ENCODE data around the gene BSX. TPM values are rescaled to one million over a fixed set of nuclear protein-coding genes. Genes with fewer than 3 reads are reported as not detected.
A peak's percentile ranks its signal among the peaks of the same experiment; 100 is the strongest.

Gene BSX
- not detected in 2 replicates for total RNA-seq (2014; rRNA removed; shearing (Covaris generic))
- polyA plus RNA-seq (2014; cell fraction: nucleus; rRNA removed) = not detected in 2 replicates

DNA sequence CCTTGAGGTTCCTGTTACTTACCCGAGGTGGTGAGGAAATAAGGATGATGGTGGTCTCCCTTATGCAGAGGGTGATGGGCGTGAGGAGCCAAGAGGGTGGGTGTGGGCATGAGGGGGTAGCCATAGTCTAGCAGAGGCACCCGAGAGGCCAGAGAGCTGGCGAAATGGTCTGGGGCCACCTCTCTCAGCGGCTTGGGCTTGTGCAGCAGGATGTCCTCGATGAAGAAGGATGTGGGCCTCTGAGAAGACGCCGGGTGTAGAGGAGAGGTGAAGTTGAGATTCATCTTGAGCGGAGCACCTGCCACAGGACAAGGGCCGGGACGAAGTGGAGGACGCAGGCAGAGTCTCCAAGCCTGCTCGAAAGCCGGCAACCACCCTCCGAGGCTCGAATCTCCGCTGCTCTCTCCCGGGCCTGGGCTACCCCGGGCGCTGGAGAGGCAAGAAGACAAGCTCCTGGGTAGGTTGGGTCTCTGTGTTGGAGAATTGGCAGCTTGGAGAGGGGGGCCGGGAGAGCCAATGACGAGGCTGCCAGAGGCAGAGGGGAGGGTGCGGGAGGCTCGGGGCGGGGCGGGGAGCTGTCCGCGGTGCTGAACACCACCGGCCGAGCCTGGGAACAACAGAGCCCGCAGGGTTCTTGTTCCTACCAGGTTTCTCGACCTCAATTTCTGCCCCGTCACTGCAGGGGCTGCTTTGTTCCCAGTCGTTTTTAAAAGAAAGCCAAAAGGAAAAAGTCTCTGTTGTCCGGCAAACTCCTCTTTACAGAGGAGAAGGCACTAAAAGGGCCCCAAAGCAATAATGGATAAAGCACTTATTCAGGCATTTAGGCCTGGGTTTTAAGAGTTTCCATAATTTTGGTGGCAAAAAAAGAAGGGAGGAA is at the start of gene BSX:
TSS of gene BSX (minus strand) at position 447 of the 877 bp plus-strand sequence. CDS start at position 284, 163 bp downstream.
- peak; percentile 46 for DNase-seq (ENCODE audit: extremely low read depth, low read depth)

- DNase-seq (ENCODE audit: extremely low read depth, low read depth) = no peak
Measured at GRCh38 chr11:123030517-123030916, 48.9 kb upstream of the BSX start.

DNA sequence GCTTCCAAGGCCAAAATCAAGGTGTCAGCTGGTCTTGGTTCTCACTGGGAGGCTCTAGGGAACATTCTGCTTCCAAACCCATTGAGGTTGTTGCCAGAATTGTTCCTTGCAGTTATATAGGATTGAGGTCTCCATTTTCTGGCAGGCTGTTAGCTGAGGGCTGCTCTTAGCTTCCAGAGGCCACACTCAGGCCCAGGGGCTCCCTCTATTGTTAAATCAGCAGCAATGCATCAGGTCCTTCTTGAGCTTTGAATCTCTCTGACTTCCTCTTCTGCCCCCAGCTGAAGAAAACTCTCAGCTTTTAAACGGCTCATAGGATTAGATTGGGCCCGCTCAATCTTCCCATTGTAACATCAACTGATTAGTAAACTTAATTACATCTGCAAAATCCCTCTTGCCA is 39.3 kb upstream of the BSX start:
- DNase-seq (ENCODE audit: extremely low read depth, low read depth) = peak; percentile 46

DNA sequence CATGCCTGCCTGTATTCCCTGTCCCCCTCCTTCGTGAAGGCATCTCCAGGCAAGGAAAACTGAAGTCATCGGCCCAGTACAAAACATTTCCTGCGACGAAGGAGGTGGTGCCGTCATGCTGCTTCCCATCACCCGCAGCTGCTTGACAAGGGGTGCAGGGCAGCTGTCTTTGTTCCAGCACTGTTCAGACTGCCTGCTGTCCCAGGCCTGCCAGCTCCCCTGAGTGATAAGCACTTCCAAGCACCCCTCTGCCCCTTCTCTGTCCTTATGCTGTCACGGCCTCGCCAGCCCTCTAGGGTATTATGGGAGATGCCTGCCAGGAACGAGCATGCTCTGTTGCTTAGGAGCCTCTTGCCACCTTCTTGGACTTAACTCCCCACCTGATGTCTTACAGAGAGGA is 37.1 kb upstream of the BSX start:
- no peak for DNase-seq (ENCODE audit: extremely low read depth, low read depth)

GRCh38 chr11:123011510-123011909 is 29.9 kb upstream of the BSX start:
- DNase-seq (ENCODE audit: extremely low read depth, low read depth) = no peak

DNA sequence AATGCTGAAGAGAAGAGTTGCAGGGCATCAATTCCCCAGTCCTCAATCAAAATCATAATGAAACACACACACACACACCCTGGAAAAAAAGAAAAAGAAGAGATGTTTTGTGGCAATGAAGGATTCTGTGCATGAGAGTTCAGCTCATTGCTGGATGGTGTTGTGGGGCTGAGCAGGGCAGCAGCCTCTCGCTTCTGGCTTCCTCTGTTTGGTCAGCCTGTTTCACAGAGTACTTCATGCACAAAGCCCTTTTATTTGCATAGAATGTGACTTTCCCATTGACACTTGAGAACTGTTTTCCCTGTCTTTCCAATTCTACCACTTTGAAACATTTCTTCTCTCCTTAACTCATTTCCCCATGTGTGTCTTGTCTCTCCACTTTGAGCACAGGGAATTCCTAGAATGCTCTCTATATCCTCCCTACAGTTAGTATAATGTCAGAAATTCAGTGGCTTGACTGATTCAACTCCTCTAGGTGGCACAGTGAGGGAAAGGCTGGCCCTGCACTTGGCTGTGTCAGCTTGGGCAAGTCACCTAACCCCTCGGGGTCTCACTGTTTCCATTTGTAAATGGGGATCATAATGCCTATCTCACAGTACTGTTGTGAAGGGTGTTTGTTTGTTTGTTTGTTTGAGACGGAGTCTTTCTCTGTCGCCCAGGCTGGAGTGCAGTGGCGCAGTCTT is 25.4 kb upstream of the BSX start:
- DNase-seq (ENCODE audit: extremely low read depth, low read depth) = no peak

DNA sequence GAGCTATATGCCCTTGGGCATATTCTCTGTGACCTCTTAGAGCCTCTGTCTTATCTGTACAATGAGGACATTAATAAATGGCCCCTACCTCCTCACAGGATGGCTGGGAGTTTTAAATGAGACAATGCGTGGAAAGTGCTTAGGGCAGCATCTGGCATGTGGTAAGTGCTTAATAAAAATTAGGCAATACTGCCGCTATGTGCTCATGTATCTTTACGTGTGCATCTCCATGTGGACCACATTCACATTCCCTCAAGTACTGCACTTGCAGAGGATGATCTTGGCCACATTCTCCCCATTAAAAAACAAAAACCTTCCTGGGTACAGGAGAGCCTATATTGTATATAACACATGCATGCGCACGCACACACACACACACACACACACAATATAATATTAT is 19.1 kb upstream of the BSX start:
- no peak for DNase-seq (ENCODE audit: extremely low read depth, low read depth)

- DNase-seq (ENCODE audit: extremely low read depth, low read depth) = no peak
Measured at GRCh38 chr11:122998727-122999366, 17.2 kb upstream of the BSX start.

DNA sequence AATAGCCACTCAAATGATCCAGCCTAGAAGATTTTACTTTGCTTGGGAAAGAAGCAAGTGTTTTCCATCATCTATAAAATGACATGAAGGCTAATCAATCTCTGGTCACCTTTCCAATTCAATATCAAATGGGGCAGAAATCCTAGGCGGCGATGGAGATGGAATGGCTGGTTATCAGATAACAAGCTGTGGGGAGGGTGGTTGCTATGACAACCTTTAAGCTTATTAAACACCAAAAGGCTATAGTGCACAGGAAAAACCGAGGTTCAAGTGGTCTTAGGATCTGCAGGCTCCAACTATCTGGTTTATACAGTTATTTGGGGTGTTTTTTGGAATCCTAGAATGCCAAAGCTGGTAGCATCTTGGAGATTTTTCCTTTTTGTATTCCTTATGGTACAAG is 13.9 kb upstream of the BSX start:
- no peak for DNase-seq (ENCODE audit: extremely low read depth, low read depth)

DNA sequence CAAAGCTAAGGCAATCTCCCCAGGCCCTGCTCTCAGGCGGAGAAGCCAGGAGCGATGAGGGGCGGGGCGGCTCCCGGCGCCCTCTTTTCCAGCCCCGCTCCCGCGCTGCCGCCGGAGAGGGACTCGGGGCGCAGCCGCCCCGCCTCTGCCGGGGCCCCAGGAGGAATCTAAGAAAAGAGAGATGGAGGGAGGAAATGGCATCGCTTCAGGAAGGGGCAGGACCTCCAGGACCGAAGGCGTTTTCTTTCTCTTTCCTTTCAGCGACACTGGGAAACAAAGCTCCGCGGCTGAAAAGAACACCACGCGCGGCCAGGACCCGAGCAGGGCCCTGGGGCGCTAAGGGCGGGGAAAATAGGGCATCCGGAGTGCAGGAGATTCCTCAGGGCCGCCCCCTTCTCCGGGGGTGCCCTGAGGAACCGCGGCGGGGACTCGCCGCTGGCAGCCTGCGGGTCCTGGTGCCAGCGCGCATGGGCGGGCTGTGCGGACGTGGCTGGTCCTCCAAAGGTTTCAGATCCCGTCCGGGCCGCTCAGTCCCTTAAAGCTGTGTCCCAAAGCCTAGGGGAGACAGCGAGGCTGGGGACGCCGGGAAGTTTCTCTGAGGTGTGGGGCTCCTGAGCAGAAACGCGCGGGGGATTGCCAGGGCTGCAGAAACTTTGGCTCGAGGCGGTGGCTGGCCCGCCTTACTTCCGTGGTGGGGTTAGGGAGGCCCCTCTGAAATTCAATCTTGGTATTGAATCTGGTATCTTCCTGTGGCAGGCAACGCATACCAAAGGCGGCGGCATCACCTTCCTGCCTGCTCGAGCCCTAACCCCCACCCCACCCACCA is 2.8 kb upstream of the BSX start:
- no peak for DNase-seq (ENCODE audit: extremely low read depth, low read depth)

DNA sequence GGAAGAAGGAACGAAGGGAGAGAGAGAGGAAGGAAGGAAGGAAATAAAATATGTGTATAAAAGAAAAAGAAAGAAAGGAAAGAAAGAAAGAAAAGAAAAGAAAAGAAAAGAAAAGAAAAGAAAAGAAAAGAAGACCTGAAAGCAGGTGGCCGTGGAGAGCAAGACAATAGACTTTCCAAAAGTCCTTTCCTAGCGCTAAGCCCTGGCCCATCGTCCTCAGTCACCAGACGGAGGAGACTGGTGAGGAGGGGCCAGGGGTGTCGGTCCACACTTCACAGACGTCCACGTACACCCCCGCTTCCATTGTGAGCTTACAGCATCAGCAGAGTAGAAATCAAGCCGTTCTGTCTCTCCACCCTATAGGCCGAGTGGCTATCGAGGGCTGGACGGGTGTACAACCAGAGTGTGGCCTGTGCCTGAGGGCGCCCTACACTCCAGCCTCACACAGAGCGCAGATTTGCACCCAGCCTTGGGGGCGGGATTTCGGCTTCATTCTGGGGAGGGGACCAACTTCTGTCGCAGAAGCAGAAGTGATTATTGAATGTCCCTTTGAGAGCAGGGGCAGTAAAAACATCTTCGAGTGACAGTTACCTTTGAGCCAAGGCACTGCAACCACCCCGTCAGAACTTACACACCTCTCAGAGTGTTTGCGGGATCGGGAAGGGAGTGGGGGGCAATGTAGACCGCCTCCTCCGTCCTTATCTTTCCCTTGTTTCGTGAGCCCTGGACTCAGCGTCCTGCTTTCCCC is 2.0 kb upstream of the BSX start:
- no peak for DNase-seq (ENCODE audit: extremely low read depth, low read depth)

DNA sequence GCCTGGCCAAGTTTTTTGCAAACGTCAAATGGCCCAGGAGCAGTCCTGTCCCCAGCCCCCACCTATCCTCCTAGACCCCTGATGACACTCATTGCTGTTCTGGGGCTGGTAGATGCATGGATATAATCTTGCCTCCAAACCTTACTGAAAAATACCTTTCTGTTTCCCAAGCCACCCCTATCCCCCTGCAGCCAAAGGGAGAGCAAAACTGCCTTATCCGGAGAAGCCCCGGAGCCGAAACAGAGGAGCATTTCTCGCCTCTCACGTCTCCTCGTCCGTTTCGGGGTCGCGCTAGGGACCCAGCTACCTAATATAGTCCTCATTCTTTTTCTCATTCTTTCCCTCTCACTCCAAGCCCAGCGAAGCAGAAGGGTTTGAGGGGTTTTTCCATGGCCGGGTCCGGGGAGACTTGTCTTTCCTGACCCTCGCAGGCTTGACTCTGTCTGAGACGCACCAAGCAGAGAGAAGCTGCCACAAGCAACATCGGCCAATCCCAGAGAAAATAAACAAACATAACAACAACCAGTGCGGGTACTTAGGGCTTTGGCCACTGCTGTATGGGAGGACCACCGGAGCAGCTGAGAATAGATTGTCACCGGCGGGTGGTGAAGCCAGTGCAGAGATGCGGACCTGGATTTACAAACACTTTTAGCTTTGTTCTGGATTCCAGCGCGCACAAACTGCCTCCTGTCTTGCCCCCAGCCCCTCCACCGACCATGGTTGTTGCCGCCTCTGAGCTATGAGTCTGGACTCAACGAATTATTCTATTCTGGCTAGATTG is 1.6 kb downstream of the BSX start:
- no peak for DNase-seq (ENCODE audit: extremely low read depth, low read depth)

DNA sequence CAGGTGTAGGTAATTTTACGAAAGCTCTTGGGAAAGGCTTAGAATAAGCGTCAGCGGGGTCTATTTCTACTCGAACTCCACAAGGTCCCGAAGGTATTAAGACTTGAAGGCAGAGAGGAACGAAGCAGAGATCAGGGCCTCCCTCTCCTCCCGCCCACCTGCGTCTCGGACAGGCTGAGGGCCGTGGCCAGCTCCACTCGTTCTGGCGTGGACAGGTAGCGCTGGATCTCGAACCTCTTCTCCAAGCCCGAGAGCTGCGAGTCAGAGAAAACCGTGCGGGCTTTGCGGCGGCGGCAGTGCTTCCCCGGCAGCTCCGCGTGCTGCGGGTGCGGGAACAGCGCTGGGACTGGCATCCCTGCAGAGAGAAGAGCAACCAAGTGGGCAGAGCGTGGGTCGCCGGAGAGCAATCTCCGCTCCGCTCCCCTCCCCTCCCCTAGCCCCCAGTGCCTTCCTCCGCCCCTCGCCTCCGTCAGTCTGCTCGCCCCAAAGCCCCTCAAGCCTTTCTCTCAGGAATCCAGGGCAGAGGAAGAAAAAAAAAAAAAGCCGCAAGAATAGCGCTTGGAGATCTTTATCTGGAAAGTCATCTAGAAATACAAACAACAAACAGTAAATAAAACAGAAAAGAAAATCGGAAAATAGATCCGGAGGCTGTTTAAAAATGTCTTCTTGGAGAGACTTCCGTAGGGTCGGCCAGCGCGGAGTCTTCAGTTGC is 2.4 kb downstream of the BSX start:
- DNase-seq (ENCODE audit: extremely low read depth, low read depth) = no peak

DNA sequence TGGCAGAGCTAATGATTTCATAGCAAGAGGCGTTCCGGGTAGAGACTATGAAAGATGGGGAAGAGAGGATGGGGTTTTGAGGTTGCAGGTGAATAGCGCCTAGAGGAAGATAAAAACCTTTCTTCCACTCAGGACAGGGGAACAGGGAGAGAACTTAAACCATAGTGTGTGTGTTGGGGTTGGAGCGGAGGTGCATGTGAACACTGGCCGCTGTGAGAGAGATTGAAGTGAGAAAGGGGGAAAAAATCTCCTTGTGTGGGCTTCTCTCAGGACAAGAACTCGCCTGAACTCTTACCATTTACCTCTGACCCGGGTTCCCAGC is 3.4 kb downstream of the BSX start:
- DNase-seq (ENCODE audit: extremely low read depth, low read depth) = no peak

DNA sequence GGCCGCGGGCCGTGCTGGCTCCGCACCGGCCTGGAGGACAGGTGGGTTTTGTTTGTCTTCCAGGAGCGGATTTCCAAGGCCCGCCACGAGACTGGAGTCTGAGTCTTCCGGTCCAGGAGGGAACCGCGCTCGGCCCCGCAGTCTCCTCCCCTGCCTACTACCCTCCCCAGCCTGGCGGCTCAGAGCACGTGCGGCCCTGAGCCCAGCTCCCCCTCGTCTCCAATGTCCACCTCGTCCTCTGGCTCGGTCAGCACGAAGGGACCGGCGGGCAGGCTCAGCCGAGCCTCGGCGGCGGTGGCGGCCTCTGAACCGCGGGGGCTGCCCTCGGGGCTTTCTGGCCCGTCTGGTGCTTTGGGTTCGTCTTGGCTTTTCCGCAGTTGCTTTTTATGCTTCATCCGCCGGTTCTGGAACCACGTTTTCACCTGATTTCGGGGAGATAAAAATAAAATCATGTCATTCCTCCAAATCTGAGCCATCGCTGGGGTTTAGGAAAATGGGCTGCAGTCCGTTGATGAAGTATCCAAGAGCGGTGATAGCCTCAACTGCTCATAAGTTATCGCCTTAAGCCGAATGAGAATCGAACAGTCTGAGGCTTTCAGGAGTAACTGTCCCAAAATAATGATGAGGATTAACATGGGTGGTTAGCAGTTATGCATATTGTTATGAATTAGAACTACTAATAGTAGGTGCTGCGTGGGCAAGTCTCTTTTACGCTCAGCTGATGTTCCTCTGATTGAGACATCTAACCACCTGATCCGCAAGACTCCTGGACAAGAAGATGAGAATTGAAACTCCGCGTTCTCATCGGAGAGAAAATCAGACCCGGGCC is 4.0 kb downstream of the BSX start:
- no peak for DNase-seq (ENCODE audit: extremely low read depth, low read depth)

- DNase-seq (ENCODE audit: extremely low read depth, low read depth) = no peak
Measured at GRCh38 chr11:122976734-122977469, 4.7 kb downstream of the BSX start.
